HG03354 (cell line): ENCODE measurements around the gene CFAP100.

Experiments
- ATAC-seq: cut with Tn5 transposase; IDR thresholded peaks from one replicate; pipeline ENCODE4 v1.9.1; 2021; ENCODE audit warnings: mild to moderate bottlenecking; ENCODE audit not compliant: unreplicated experiment, poor library complexity, severe bottlenecking

CFAP100 gene

GRCh38 chr3:126436826-126437717 lies 42.4 kb downstream of the CFAP100 start:
- ATAC-seq, result no peak

GRCh38 chr3:126438186-126438585 lies 43.5 kb downstream of the CFAP100 start:
- ATAC-seq, result no peak

GRCh38 chr3:126438746-126439145 lies 44.0 kb downstream of the CFAP100 start:
- no peak for ATAC-seq

- no peak for ATAC-seq
Observed at GRCh38 chr3:126439346-126439967, 44.7 kb downstream of the CFAP100 start.

GRCh38 chr3:126439968-126440708 lies 45.4 kb downstream of the CFAP100 start:
- no peak for ATAC-seq

GRCh38 chr3:126440709-126440995 lies 45.9 kb downstream of the CFAP100 start:
- ATAC-seq, result no peak

GRCh38 chr3:126441256-126441880 lies 46.7 kb downstream of the CFAP100 start:
- ATAC-seq, result no peak

GRCh38 chr3:126442094-126442855 lies 47.6 kb downstream of the CFAP100 start:
- ATAC-seq, result no peak

- ATAC-seq, result no peak
Observed at GRCh38 chr3:126442856-126443242, 48.1 kb downstream of the CFAP100 start.

GRCh38 chr3:126445506-126445905 lies 50.8 kb downstream of the CFAP100 start:
- ATAC-seq, result no peak

- ATAC-seq, result no peak
Observed at GRCh38 chr3:126446301-126446700, 51.6 kb downstream of the CFAP100 start.

- ATAC-seq, result no peak
Observed at GRCh38 chr3:126446791-126447190, 52.1 kb downstream of the CFAP100 start.

GRCh38 chr3:126447456-126448106 lies 52.9 kb downstream of the CFAP100 start:
- ATAC-seq, result no peak

GRCh38 chr3:126448136-126448892 lies 53.6 kb downstream of the CFAP100 start:
- no peak for ATAC-seq

- no peak for ATAC-seq
Observed at GRCh38 chr3:126448893-126449180, 54.1 kb downstream of the CFAP100 start.

GRCh38 chr3:126449621-126450051 lies 54.9 kb downstream of the CFAP100 start:
- ATAC-seq, result no peak

- ATAC-seq, result no peak
Observed at GRCh38 chr3:126450219-126450618, 55.5 kb downstream of the CFAP100 start.

- ATAC-seq, result no peak
Observed at GRCh38 chr3:126450744-126451143, 56.0 kb downstream of the CFAP100 start.

- no peak for ATAC-seq
Observed at GRCh38 chr3:126451511-126451910, 56.8 kb downstream of the CFAP100 start.
